Effector memory CD8-positive, alpha-beta T cell (primary cell): ENCODE results near the gene ABHD13.
"Not testable (repeated sequence)": the region's sequence is repeated elsewhere in the genome, so short reads cannot be mapped to it uniquely, and the experiment has no call there.

ENCODE experiments used
- ATAC-seq: fragments of 150-1000 bp; cut with Tn5 transposase; replicated peaks from 2 replicates; pipeline ENCODE4 v1.10.0; 2021; ENCODE audit warnings: mild to moderate bottlenecking, moderate library complexity
- DNase-seq, 3 experiments: peaks; one replicate each; pipeline ENCODE4 v3.0.0; 2021
- H3K27ac Mint-ChIP-seq, 2 donors: one replicate each; pipeline ENCODE4 v1.8.0; 2022; ENCODE audit warnings: mild to moderate bottlenecking in 2 of 2, mixed read lengths in 2 of 2, moderate library complexity in 2 of 2
- H3K27me3 Mint-ChIP-seq, 2 donors: one replicate each; pipeline ENCODE4 v1.8.0; 2022; ENCODE audit warnings: mixed read lengths in 2 of 2
- H3K36me3 Mint-ChIP-seq: one replicate; pipeline ENCODE4 v1.8.0; 2022; ENCODE audit warnings: mild to moderate bottlenecking, moderate library complexity, mixed read lengths; ENCODE audit not compliant: insufficient read depth
- H3K4me1 Mint-ChIP-seq, 2 donors: one replicate each; pipeline ENCODE4 v1.8.0; 2022; ENCODE audit warnings: low read depth in 2 of 2, mixed read lengths in 2 of 2
- H3K4me3 Mint-ChIP-seq, 2 donors: one replicate each; pipeline ENCODE4 v1.8.0; 2022; ENCODE audit warnings: mild to moderate bottlenecking in 2 of 2, mixed read lengths in 2 of 2, moderate library complexity in 2 of 2
- H3K9me3 Mint-ChIP-seq, 2 donors: one replicate each; pipeline ENCODE4 v1.8.0; 2022; ENCODE audit warnings: mixed read lengths in 2 of 2

ABHD13 gene

DNA sequence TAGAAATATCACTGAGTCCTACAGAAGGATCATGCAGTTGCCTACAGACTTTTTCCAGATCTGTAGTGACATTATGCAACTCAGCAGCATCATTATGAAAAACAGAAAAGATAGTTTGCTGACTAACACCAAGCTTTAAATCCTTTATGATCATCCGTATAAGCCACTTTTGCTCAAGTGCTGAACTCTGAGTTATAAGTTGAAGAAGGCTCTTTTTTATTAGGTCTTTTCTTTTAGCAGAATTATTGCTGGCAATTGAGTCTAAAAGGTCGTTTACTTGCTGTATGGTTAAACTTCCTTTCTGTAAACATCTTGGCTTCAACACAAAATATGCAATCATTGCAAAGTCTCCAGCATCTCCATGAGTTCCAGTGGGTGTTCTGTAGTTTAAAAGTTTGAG is 7.6 kb upstream of the ABHD13 start:
- Mint-ChIP-seq H3K4me1 (peaks cover 8 to 12% of the 10 kb centered on the region in 2 donors), H3K9me3 (peaks cover 0 to 7% of the 10 kb centered on the region in 2 donors), H3K36me3 (peaks cover 22% of the 10 kb centered on the region), H3K27me3 (peaks cover 0 to 2% of the 10 kb centered on the region in 2 donors), H3K4me3 (no peak overlapping the region), H3K27ac (no peak overlapping the region)
- ATAC-seq (no peak), DNase-seq (no peak)

- Mint-ChIP-seq H3K36me3 (peaks cover 27% of the 10 kb centered on the region), H3K27ac (no peak overlapping the region), H3K9me3 (peaks cover 0 to 7% of the 10 kb centered on the region in 2 donors), H3K27me3 (no peaks in the 10 kb centered on the region), H3K4me3 (no peak overlapping the region), H3K4me1 (peaks cover 8 to 26% of the 10 kb centered on the region in 2 donors)
- DNase-seq: no peak
- no peak for ATAC-seq
These were observed 5.3 kb upstream of the ABHD13 start for GRCh38 chr13:108212886-108213285.

- no peak for DNase-seq
- Mint-ChIP-seq H3K9me3 (peaks cover 0 to 7% of the 10 kb centered on the region in 2 donors), H3K4me1 (peaks cover 11 to 32% of the 10 kb centered on the region in 2 donors), H3K27ac (peak overlapping the region; percentile 69 to 82), H3K36me3 (peaks cover 35% of the 10 kb centered on the region), H3K27me3 (no peaks in the 10 kb centered on the region), H3K4me3 (peak overlapping the region; percentile 99)
- no peak for ATAC-seq
These were observed 4.2 kb upstream of the ABHD13 start for GRCh38 chr13:108213946-108214345.

DNA sequence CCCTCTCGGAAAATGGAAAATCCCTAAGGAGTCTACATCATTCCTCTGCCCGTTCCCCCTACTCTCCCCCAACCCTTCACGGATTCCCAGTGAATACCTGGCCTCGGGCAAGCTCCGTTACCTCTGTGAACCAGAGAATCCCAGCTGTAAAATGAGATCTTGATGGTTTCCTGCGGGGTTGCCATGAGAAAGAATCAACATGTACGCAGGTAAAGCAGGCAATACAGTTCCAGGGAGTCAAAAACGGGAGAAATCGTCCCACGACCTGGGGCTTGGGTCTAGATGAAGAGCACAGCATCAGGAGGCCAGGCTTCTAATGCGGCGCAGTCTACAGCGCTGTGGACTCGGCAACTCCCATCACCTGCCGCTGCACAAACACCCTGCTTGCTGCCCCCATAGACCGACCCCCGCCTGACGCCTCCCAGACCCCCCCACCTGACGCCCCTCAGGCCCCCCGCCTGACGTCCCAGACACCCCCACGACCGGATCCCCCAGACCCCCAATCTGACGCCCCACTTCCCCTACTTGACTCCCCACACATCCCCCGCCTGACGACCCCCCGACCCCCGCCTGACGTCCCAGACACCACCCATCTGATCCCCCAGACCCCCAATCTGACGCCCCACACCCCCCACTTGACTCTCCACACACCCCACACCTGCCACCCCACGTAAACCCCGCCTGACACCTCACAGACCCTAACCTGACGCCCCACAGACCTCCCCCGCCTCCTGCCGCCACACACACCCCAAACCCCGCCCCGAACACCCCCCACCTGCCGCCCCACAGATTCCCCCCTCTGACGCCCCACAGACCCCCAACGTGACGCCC is 3.5 kb upstream of the ABHD13 start:
- H3K36me3 Mint-ChIP-seq: peaks cover 42% of the 10 kb centered on the region
- peak overlapping the region; percentile 99 for H3K4me3 Mint-ChIP-seq
- ATAC-seq (peak; percentile 0), DNase-seq (no peak)
- H3K27ac Mint-ChIP-seq: peak overlapping the region; percentile 69 to 82
- H3K4me1 Mint-ChIP-seq: peaks cover 15 to 39% of the 10 kb centered on the region in 2 donors
- H3K9me3 Mint-ChIP-seq: peaks cover 0 to 3% of the 10 kb centered on the region in 2 donors
- no peaks in the 10 kb centered on the region for H3K27me3 Mint-ChIP-seq

- peak within 1 kb of the TSS; percentile 99 for H3K4me3 Mint-ChIP-seq
- peak; percentile 71 for ATAC-seq
These were observed 2.8 kb upstream of the ABHD13 start, which contains the start of gene LIG4 for GRCh38 chr13:108215436-108215835. LIG4 (minus strand) TSS chr13:108215536; CDS start chr13:108211268, 4,268 bp downstream.

DNA sequence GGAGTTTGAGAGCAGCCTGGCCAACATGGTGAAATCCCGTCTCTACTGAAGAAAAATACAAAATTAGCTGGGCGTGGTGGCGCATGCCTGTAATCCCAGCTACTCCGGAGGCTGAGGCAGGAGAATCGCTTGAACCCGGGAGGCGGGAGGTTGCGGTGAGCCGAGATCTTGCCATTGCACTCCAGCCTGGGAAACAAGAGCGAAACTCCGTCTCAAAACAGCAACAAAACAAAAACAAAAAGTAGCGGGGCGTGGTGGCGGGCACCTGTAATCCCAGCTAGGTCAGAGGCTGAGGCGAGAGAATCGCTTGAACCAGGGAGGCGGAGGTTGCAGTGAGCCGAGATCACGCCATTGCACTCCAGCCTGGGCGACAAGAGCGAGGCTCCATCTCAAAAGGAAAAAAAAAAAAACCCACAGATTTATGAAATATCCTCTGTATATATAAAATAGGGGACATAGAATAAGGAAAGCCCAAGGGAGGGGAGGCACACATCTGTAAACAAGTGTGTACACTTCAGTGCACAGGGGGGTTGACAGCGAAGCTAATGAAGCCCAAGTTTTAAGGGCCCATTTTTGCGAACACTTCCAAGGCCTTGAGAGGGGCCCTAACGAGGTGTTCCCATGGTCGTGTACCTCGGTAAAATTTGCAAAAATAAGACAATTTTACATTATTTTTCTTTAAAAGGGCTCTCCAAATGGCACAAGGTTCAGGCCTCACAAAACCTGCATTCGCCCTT is 717 bp upstream of the ABHD13 start:
- ATAC-seq, H3K27me3 Mint-ChIP-seq, H3K9me3 Mint-ChIP-seq, DNase-seq: not testable (repeated sequence)
- Mint-ChIP-seq H3K4me3 (peak overlapping the region; percentile 99), H3K4me1 (peaks cover 23 to 53% of the 10 kb centered on the region in 2 donors), H3K27ac (peak overlapping the region; percentile 97 to 99), H3K36me3 (peaks cover 31% of the 10 kb centered on the region)

More at GRCh38 chr13:108215436-108215835, 2.8 kb upstream of the ABHD13 start, which contains the start of gene LIG4:
- peaks cover 21 to 47% of the 10 kb centered on the region in 2 donors for H3K4me1 Mint-ChIP-seq
- H3K27me3 Mint-ChIP-seq: no peaks in the 10 kb centered on the region
- peaks cover 39% of the 10 kb centered on the region for H3K36me3 Mint-ChIP-seq
- peak within 1 kb of the TSS; percentile 69 to 82 for H3K27ac Mint-ChIP-seq
- H3K9me3 Mint-ChIP-seq: no peaks in the 10 kb centered on the region
- peak; percentile 87 to 91 (median 90) for DNase-seq

DNA sequence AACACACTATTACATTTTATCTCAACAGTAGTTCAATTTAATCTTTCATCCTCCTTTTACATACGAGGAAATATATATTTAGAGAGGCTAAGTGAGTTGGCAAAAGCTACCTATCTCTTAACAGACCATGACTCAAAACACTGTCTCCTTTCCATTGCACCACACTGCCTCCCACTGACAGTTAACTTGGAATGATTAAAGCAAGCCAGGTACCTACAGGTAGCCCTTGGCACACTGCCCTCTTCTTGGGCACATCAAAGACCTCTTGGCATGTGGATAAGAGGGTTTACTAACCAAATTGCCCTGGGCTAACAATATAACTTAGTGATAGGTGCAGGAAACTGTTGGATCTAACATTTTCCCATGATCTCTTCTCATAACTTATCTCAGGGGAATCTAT is 1.8 kb downstream of the ABHD13 start:
- Mint-ChIP-seq H3K36me3 (peaks cover 32% of the 10 kb centered on the region), H3K4me3 (peak overlapping the region; percentile 99), H3K27me3 (no peaks in the 10 kb centered on the region), H3K27ac (peak overlapping the region; percentile 97 to 99), H3K9me3 (no peaks in the 10 kb centered on the region), H3K4me1 (peaks cover 22 to 53% of the 10 kb centered on the region in 2 donors)
- no peak for ATAC-seq
- no peak for DNase-seq

DNA sequence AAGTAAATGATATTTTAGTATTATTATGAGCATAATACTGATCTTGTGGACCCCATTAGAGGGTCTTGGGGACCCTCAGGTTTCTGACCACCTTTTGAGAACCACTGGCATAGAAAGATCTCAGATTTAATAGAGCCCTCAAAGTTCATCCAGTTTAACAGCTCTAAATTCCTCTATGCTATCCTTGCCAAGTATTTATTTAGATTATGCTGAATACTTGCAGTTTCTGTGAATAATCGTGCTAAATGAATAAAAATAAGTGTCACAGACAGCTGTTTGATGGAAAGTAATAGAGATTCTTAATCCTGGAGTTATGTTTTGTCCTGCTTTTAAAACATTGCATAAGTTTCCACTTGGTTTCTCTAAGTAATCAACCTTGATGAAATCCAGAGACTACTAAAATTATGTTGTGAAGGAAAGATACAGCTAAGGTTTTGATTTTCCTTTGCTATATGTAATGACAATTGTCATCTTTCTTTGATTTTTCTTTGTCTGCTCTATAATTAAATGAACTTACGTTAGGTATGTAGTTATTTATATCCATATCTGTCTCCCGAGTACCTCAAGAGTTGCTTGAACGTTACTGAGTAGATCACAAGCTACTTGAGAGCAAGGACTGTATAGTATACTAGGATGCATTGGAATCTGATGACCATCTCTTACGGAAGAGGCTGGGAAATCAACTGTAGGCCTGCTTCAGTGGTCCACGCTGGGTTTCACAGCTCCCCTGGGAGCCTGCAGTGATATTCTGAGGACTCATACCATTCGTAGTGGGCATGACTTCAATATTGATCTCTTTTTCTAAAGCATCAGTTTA is 5.7 kb downstream of the ABHD13 start:
- no peak for ATAC-seq

GRCh38 chr13:108225440-108225839 is 7.2 kb downstream of the ABHD13 start:
- H3K9me3 Mint-ChIP-seq: no peaks in the 10 kb centered on the region
- H3K27ac Mint-ChIP-seq: peak overlapping the region in 1 of 2 donors; percentile 14
- H3K4me1 Mint-ChIP-seq: peaks cover 33 to 57% of the 10 kb centered on the region in 2 donors
- peak; percentile 82 for ATAC-seq
- no peak for DNase-seq
- H3K4me3 Mint-ChIP-seq: peak overlapping the region; percentile 2 to 39
- H3K36me3 Mint-ChIP-seq: peaks cover 15% of the 10 kb centered on the region
- H3K27me3 Mint-ChIP-seq: no peaks in the 10 kb centered on the region

More for the DNA sequence above, 5.7 kb downstream of the ABHD13 start:
- no peaks in the 10 kb centered on the region for H3K27me3 Mint-ChIP-seq
- H3K4me3 Mint-ChIP-seq: no peak overlapping the region
- H3K4me1 Mint-ChIP-seq: peaks cover 41 to 57% of the 10 kb centered on the region in 2 donors
- H3K9me3 Mint-ChIP-seq: no peaks in the 10 kb centered on the region
- no peak for DNase-seq
- H3K27ac Mint-ChIP-seq: no peak overlapping the region
- H3K36me3 Mint-ChIP-seq: peaks cover 10% of the 10 kb centered on the region

GRCh38 chr13:108226184-108226583 is 8.0 kb downstream of the ABHD13 start:
- H3K9me3 Mint-ChIP-seq: no peaks in the 10 kb centered on the region
- peak overlapping the region in 1 of 2 donors; percentile 6 for H3K4me3 Mint-ChIP-seq
- no peak for DNase-seq
- no peaks in the 10 kb centered on the region for H3K27me3 Mint-ChIP-seq
- peak overlapping the region in 1 of 2 donors; percentile 14 for H3K27ac Mint-ChIP-seq
- peaks cover 30 to 53% of the 10 kb centered on the region in 2 donors for H3K4me1 Mint-ChIP-seq
- peaks cover 15% of the 10 kb centered on the region for H3K36me3 Mint-ChIP-seq
- peak; percentile 53 for ATAC-seq

- Mint-ChIP-seq H3K4me1 (peaks cover 30 to 56% of the 10 kb centered on the region in 2 donors), H3K27me3 (no peaks in the 10 kb centered on the region), H3K9me3 (no peaks in the 10 kb centered on the region), H3K4me3 (no peak overlapping the region), H3K27ac (no peak overlapping the region), H3K36me3 (peaks cover 15% of the 10 kb centered on the region)
- ATAC-seq (no peak), DNase-seq (peak; percentile 44 to 52 (median 45))
These were observed 9.6 kb downstream of the ABHD13 start for GRCh38 chr13:108227651-108228272.

- no peak for ATAC-seq
- Mint-ChIP-seq H3K27me3 (no peaks in the 10 kb centered on the region), H3K27ac (peak overlapping the region in 1 of 2 donors; percentile 44), H3K36me3 (peaks cover 12% of the 10 kb centered on the region), H3K9me3 (no peaks in the 10 kb centered on the region), H3K4me1 (peaks cover 21 to 53% of the 10 kb centered on the region in 2 donors), H3K4me3 (no peak overlapping the region)
- no peak for DNase-seq
These were observed 12.2 kb downstream of the ABHD13 start for GRCh38 chr13:108230377-108230776.
